K562 (cell line): ENCODE data around the gene CEP68. TPM values are rescaled to one million over a fixed set of nuclear protein-coding genes. Genes with fewer than 3 reads are reported as not detected.

ENCODE experiments used
- AFF1 ChIP-seq, 2 experiments: fragments of 450-650 bp; IDR thresholded peaks; 2 replicates each; pipeline ENCODE4 v1.6.1; 2018; ENCODE audit warnings: mild to moderate bottlenecking in 2 of 2, low read depth in 1 of 2; ENCODE audit not compliant: partially characterized antibody in 2 of 2
- ATF4 ChIP-seq: fragments of 450-650 bp; formaldehyde crosslinking; IDR thresholded peaks from 2 replicates; pipeline ENCODE4 v1.4.0; 2022; ENCODE audit warnings: mild to moderate bottlenecking, moderate library complexity
- COPS2 ChIP-seq: fragments of 450-650 bp; conservative IDR thresholded peaks from 2 replicates; pipeline ENCODE4 v1.6.1; 2016; ENCODE audit warnings: mild to moderate bottlenecking, moderate library complexity
- DNMT1 ChIP-seq: fragments of 450-650 bp; IDR thresholded peaks from 2 replicates; pipeline ENCODE4 v1.6.1; 2016; ENCODE audit warnings: antibody characterized with exemption, mild to moderate bottlenecking
- DPF2 ChIP-seq: fragments of 450-650 bp; IDR thresholded peaks from 2 replicates; pipeline ENCODE4 v1.6.1; 2016
- HDAC6 ChIP-seq: IDR thresholded peaks from 2 replicates; pipeline ENCODE4 v1.6.1; 2012; ENCODE audit warnings: low read depth, mild to moderate bottlenecking, control low read depth, inconsistent platforms, low read length, moderate library complexity
- MLX ChIP-seq, 2 experiments: fragments of 450-650 bp in 1 of 2; sonication (generic) in 1 of 2; formaldehyde crosslinking; conservative IDR thresholded peaks; 2 replicates each; pipeline versions ENCODE4 v1.4.0 to v1.8.1; 2020 to 2022; ENCODE audit warnings: mild to moderate bottlenecking in 1 of 2, missing genetic modification reagents in 1 of 2
- NCOR1 ChIP-seq: fragments of 450-650 bp; IDR thresholded peaks from 2 replicates; pipeline ENCODE4 v1.6.1; 2016; ENCODE audit warnings: mild to moderate bottlenecking, moderate library complexity
- RFX1 ChIP-seq: fragments of 450-650 bp; IDR thresholded peaks from 2 replicates; pipeline ENCODE4 v1.6.1; 2016; ENCODE audit warnings: mild to moderate bottlenecking, moderate library complexity
- ZNF174 ChIP-seq: fragments of 250-450 bp; sonication (Bioruptor Pico); IDR thresholded peaks from 2 replicates; pipeline ENCODE4 v1.4.0; 2020; ENCODE audit warnings: mild to moderate bottlenecking
- ZNF280A ChIP-seq: fragments of 450-650 bp; IDR thresholded peaks from 2 replicates; pipeline ENCODE4 v1.6.1; 2018; ENCODE audit warnings: mild to moderate bottlenecking, low read depth; ENCODE audit not compliant: partially characterized antibody
- ZNF318 ChIP-seq, 2 experiments: fragments of 450-650 bp; IDR thresholded peaks; 2 replicates each; pipeline ENCODE4 v1.6.1; 2016; ENCODE audit warnings: mild to moderate bottlenecking in 2 of 2, borderline replicate concordance in 1 of 2, low read depth in 1 of 2, moderate library complexity in 1 of 2
- ZNF384 ChIP-seq: IDR thresholded peaks from 2 replicates; pipeline ENCODE4 v1.6.1; 2012; ENCODE audit warnings: low read depth, low read length, improper control_type of control experiment
- polyA plus RNA-seq, 8 experiments: library from polyadenylated mRNA; depleted of rRNA in 4 of 8; stranded (reverse) in 5 of 8; unstranded in 3 of 8; fragments of >200 nt; fragmentation: Nextera tagmentation in 2 of 8; fragmentation: Illumina TruSeq in 1 of 8; extraction: Ambion mirVana in 2 of 8; extraction: Trizol in 1 of 8; gene quantifications; 2 replicates each; pipeline versions ENCODE4 v1.2.1 to v1.2.3, GENCODE V29; 2011 to 2014; ENCODE audit warnings: inconsistent platforms in 1 of 8, missing spikeins in 1 of 8
- total RNA-seq, 7 experiments: library from RNA; depleted of rRNA in 6 of 7; stranded (reverse); fragments of >200 nt in 6 of 7; fragmentation: Illumina TruSeq in 2 of 7; extraction: Trizol in 2 of 7; gene quantifications; 2 replicates each; pipeline versions ENCODE4 v1.2.1 to v1.2.3, GENCODE V29; 2011 to 2021; ENCODE audit warnings: low replicate concordance in 1 of 7

Gene CEP68
- total and polyA plus RNA-seq, 9 of the 15 experiments (the other 6 are each of a cell fraction or from before 2014, with no cell fraction given) = 1.4 to 8.5 (median 5.2) TPM

- peak in 1 of 2 experiments; percentile 27 for TF ChIP-seq AFF1 (IDR thresholded peaks at IDR 0.05; ENCODE audit: low read depth in 1 of 2, partially characterized antibody in 2 of 2)
- TF ChIP-seq NCOR1 = peak; percentile 97
- TF ChIP-seq RFX1 = no peak
- TF ChIP-seq HDAC6 = no peak
- TF ChIP-seq ZNF318 (IDR thresholded peaks at IDR 0.05; ENCODE audit: borderline replicate concordance in 1 of 2, low read depth in 1 of 2) = no peak; a peak in 1 of 4 replicates
- TF ChIP-seq ZNF280A = no peak
- TF ChIP-seq ZNF384 = no peak
- TF ChIP-seq ZNF174 (CRISPR knock-in tag) = no peak
- no peak for TF ChIP-seq MLX (CRISPR knock-in tag; conservative IDR thresholded peaks at IDR 0.05)
- TF ChIP-seq DNMT1 = no peak
- TF ChIP-seq DPF2 = peak; percentile 98
- no peak for TF ChIP-seq COPS2
- peak; percentile 57; the same call in 1 of the 2 replicates for TF ChIP-seq ATF4 (CRISPR knock-in tag)
Measured at GRCh38 chr2:65021709-65022108, 34.5 kb upstream of the CEP68 start (continued).
